NCI-H345 treated with DMSO at 0.1 percent for 48 hours (cell line): Measurements from ENCODE around the gene BRINP2.

ENCODE experiments used
- DNase-seq: peaks from one replicate; lab custom pipeline; 2025; ENCODE audit not compliant: unreplicated experiment; lab: John Stamatoyannopoulos, UW

Gene BRINP2

DNA sequence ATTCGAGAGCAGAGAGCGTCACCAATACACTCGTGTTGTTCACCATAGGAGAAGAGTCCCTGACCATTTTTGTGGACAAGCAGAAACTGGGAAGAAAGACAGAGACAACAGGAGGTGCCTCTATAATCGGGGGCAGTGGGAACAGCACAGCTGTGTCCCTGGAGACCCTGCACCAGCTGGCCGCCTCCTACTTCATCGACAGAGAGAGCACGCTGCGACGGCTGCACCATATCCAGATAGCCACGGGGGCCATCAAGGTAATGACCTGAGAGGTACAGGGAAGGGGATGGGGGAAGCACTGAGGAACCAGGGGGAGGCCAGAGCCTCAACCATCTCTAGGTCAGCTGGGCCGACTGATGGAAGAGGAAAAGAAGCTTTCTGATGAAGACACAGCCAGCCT, 86.4 kb downstream of the BRINP2 start:
- DNase-seq = no peak

DNA sequence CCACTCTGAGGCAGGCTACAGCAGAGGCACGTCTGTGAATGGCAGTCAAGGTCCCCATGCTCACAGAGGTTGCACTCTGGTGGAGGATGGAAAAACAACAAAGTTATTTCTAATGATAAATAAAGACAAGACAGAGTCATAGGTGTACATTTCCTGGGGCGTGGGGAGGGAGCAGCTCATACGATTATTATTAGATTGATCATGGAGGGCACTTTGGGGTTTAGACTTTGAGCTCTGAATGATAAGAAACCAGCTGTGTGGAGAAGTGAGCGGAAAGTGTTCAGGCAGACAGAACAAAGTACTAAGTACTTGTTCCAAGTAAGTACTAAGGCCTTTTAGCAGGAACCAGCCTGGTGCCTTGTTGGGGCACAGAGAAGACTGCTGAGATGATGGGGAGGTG, 86.8 kb downstream of the BRINP2 start:
- DNase-seq = no peak

DNA sequence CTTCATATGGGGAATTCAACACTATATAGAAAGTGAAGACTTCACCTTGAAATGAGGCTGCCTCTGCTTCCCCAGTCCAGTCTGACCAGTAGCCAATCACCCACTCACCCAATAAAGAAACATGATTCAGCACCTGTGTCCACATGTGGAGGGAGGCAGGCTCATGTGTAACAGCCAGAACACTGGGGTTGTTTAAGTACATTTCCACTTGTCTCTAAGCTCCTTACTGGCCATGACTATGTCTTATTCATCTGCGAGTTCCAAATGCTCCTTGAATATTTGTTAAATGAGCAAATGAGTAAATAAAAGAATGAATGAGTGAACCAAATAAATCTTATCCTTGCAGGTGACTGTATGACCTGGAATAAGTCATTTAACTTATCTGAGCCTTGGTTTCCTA, 100.1 kb downstream of the BRINP2 start:
- no peak for DNase-seq

DNA sequence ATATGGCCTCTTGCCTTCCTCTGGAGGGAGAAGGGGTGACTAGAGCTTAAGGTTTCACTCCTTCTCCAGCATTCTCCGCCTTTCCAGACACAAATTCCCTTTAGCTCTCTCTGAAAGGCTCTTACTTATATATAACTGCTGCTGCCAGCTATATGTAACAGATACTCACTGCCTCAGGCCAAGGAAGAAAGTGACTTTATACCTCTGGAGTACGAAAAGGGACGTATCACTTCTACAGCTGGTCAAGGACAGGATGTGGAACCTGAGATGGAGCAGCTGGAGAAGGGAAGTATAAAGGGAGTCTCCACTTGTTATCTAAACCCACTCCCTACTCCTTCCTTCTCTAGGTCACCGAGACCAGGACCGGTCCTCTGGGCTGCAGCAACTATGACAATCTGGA, 102.4 kb downstream of the BRINP2 start:
- DNase-seq = no peak

DNA sequence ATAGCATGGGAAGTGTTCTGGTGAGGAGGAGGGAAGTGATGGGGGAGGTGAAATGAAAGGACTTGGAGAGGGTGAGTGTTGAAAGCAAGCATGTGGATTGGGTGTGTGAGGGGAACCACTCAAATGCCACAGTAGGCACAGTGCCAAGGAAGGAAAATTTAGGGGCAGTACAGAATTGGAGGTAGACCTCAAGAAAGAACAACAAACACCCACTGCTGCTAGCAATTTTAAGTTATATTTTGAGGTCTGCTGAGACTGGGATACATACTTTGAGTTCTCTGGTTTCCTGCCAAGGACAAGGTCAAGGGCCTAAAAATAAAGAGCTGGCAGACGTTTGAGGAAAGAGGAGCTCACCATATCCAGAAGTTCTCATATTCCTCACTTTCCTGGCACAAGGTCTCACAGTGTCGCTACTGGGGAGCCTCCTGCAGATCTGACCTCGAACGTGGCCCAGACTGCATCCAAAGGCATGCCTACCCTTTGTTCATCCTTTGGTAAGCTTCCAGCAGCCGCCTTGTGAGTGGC, 104.0 kb downstream of the BRINP2 start:
- no peak for DNase-seq

DNA sequence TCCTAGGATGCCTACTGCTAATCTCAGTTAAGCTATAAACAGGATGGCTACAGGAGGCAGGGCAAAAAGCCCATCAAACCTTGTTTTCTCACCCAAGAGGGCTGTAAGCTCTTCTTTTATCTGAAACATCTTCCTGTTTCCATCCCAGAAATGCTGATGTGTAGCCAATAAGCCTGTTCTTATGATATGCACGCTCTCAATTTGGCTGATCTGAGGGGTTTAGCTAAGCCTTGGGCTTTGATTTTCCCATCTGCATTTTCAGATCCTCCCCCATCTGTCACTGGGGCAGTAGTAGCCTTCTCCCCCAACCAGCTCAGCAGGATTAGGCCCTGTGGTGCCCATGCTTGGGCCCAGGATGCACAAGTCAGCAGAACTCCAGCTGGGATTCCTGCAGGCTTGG, 105.0 kb downstream of the BRINP2 start:
- no peak for DNase-seq

DNA sequence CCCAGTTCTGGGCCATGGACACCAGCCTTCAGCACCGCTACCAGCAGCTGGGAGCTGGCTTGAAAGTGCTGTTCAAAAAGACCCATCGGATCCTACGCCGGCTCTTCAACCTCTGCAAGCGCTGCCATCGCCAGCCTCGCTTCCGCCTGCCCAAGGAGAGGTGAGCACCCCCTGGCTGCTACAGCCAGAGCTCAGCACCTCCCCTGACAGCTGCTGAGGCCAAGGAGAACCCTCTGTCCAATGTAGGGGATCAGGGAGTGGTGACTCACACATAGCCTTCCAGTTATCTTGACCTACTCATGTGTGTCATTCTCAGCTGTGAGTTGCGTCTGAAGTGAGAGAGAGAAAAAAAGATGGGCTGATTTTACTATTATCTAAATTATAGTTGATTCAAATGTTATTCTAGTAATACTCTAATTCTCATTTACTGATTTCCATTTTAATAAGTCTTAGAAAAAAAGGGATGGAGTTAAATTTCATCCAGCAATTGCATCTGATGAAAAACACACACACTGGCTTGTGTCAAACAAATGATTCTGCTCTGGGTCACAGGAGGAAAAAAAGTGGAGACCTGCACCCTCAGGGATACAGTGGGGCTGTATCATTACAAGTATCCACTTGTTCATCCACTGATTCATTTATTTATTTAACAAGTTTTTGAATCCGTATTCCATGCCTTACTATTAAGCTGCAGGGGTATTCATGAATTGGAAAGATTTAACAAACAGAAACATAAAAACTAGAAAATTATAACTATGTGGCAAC, 108.0 kb downstream of the BRINP2 start:
- DNase-seq = no peak

DNA sequence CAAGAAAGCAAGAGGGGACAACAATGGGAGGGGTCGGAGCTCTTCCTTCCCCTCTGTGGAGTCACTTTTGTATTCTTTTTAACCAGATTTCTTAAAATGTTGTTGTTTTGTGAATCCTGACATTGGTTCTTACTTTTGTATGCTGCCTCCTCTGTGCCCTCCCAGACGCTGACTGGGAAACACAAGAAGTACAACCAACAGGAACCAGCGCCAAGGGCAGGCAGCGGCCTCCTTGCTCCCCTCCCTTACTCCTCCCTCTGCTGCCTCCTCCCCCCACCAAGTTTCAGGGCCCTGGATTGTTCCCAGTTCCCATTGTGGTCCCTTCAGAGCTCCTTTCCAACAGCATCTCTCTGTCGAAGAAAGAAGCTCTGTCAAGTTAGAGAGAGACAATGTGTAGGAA, 111.1 kb downstream of the BRINP2 start:
- no peak for DNase-seq

DNA sequence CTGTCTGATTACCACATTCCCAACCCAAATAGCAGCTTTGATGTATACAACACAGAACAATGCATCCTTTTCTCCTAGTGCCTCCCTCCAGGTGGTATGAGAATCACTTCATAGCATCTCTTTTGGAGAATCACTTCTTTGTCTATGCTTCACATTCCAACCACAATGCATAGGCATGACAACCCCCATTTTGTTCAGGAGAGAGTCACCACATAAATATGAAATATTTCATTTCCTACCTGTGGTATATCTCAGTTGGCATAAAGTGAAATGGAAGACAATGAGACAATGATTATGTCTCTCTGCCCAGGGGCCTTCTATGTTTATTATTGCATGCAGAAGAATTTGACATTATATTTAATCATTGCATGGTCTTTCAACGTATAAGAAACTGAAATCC, 112.2 kb downstream of the BRINP2 start:
- no peak for DNase-seq

DNA sequence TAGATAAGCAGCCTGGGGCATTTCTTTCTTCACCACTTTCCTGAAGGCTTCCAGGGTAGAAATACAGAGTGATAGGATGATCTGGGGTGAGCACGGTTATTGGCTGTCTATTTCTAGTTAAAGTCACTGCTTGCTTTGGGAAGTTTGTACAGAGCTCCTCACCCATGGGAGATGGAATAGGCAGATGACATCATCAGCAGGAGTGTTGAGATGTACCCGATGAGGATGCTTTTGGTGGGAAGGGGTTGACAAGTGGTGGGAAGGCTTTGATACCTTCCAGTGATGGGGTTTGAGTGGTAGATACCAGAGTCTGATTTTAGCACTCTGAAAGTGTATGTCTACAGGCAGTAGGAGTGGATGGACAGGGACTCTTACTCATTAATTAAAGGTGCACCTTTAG, 112.6 kb downstream of the BRINP2 start:
- DNase-seq = no peak

DNA sequence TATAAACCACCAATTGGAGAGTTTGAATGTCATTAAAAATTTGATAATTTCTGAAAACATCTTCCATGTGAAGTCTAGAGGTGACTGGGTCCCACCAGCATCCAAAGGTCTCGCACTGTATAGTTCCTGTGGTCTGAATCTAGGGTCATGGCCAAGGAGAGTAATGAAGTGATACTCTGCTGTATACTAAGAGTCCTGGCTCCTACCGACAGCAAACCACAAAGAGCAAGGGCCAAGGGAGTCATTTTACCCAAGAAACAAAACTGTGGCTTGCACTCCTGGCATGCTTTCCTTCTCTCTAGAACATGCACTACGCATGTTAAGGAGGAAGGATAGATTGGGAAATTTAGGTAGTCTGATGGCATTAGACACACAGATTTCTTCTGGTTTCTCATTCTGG, 115.6 kb downstream of the BRINP2 start:
- DNase-seq = no peak

DNA sequence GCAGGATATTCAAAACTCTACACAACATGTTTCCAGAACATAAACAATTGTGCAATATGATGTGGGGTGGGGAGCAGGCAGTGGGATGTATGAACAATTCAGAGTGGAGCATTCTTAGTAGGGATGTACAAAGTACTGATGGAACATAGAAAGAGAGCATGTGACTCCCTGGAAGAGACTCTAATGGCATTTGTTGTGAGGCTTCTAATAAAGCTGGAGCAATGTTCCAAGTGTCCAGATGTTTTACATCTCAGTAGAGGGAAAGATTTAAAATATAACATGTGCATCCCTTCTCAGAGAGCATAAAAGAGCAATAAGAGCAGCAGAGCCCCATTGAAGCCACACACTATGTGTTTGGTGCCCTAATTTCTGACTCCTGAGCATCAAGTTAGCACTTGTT, 116.5 kb downstream of the BRINP2 start:
- DNase-seq = no peak

DNA sequence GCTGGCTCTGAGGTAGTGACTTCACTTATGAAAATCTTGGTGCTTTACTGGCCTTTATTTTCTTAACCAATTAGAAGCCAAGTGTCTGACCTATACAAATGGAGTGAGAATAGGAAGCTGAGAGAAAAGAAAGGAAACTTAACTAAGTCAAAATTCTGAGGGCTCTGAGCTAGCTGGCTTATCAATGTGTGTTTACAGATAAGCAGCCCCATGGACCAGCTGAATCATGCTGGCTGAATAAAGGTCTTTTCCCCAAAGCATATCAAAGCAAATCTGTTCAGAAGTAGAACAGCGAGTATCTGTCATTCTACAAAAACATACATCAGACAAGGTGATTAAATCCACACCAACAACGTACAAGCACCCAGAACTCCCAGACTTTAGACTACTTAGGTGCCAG, 117.2 kb downstream of the BRINP2 start:
- no peak for DNase-seq

DNA sequence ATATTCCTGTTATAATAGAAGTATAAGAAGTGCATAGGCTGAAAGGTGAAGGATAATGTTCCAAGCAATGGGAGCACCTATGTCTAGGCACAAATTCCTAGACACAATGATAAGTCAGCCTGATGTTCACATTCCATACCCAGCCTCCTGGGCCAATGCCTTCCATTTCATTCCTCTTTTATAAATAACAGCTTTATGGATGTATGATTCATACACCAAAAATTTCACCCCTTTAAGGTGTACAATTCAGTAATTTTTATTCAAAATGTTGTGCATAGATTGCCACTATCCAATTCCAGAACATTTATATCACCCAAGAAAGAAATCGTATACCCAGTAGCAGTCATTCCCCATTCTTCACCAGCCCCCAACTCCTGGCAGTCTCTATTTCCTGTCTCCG, 118.8 kb downstream of the BRINP2 start:
- no peak for DNase-seq

DNA sequence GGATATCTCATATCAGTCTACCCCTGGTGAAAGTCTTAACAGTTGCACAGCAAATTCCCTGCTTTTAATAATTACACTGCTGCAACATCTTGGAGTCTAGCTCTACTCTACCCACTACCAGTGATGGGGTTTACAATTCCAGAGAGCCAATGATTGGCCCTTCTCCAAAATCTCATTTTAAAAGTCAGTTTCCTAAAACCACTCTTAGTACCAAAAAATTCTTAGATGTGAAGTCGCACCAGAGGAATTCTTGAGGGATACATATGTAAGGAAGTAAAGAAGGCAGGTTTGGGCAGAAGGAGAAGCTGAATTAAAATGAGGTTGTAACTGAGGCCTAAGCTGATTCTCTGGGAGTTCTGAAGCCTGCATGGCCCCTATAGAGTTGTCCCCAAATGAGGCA, 129.7 kb downstream of the BRINP2 start:
- no peak for DNase-seq

DNA sequence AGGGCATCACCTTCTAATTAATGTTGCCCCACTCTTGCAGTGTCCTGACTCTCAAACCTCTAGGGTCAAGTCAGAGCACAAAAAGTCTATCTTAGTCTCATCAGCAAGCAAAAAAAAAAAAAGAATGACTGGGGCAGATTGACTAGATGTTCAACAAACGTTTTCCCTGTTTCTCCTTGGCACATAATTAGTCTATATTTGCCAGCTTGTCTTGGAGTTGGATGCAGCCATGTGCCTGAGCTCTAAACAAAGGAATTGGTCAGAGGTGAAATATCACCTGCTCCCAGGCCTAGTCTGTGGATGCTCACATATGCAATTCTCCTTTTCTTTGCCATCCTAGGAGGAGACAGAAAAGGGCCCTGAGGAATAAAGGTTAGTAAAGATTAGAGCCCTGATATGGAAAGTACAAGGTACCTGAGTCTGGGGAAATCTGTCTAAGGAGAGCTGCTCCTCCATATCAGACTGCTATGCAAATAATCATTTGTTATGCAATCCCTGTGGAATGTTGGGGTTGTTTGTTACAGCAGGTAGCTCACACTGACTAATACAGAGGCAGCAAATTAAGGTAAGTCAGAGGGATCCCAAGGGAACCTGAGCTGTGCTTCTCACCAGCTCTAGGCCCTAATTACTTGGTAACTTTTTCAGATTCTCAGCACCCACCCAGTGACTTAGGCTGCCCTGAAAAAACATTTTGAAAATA, 130.8 kb downstream of the BRINP2 start:
- no peak for DNase-seq

DNA sequence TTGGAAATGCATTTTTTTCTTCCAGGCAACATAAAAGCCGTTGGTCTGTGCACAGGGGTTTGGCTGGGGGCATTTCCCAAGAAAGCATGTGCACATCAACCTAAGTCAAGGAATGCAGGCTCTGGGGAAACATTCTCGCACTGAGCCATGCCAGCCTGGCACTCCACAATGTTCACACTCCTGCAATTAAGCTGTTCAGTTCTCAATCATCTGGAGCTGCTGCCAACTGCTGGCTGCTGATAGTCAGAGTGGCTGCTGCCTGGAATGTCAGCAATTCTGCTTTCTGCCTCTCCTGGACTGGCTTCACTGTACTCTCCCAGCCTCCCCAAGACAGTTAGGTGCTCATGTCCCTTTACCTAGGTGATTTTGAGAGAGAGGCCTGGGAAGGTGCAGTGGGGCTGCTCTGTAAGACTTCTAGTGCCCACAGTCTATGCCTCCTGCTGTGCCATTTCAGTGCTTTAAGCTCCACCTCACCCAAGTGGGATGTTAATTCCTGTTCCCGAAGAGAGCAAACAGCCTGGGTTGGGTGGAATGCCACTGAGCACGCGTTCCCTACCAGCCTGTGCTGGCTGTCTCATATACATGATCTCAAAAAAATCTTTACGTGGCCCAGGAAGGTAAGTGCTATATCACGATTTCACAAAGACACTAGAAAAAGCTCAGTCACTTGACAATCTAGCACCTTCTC, 131.7 kb downstream of the BRINP2 start:
- DNase-seq = no peak

DNA sequence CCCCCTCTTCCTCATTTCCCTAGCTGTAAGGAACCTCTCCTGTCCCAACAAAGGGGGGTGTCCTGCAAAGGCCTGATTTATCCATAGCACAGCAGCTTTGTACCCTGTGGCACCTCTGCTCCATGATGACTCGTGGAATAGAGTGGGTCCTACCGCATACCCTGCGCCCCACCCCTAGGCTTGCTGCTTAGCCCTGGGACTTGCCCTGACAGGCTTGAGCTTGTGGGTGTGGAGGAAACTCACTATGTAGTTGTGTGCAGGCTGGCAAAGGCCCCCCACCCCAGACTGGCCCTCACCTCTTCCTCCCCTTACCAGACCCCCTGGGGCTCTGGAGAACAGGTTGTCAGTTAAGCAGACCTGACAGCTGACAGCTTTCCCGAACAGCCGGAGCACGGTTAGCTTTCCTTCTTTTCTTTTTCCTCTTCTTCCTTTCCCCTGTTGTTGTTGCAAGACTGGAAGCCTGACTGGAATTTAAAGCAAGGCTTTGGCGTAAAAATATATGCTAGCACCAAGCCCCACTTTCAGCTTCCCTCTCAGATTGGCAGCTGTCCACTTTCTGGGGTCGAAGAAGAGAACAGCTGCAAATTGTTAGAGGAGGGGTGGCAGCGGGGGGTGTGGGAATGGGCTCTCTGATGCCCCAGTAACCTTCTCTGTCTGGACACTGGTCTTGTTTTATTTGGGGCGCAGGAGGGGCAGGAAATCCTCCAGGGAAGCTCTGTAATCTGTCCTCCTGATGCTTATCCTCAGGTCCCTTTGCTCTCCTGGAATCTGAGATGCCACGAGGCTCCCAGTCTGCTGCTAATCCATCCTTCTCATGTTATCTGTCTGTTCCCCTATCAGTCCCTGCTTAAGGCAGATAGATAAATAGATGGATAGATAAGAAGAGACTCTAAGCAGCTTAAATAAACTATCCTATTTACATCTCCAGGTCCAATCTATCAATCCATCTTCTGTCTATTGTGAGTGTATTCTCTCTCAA, 134.6 kb downstream of the BRINP2 start:
- DNase-seq = no peak

DNA sequence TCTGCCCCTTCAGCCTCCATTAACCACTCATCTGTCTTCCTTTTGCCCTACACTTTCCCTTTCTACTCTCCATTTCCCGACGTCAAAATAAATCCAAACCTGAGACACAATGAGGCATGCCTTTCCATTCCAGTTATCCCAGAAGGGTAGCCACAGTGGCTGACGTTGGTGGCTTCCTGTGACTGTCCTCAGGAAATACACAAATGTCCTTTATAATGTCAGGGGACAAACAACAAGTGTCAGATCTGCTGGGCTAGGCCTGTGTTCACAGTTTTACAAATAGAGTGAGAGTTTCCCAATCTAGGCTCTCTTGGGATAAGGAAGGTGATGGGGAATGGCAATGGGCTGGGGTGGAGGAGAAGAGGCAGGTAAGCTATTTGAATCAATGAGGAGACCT, 135.3 kb downstream of the BRINP2 start:
- DNase-seq = no peak

DNA sequence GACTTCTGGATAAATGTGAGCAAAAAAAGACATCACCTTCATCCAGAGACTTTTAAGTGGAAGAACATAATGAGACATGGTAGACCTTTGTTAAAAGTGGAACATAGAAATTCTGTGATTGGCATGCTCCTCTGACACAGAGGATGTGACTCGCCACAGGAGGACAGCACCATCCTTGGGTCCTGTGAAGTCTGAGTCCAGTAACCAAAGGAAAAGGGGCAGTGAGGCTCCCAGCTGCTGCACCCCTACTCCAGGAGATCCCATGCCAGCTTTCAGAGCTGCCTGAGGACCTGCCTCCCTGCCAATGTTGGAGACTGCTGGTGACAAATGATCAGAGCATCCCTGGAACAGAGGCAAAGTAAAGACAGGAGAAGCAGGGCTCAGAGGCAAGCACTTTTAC, 136.2 kb downstream of the BRINP2 start:
- DNase-seq = no peak

DNA sequence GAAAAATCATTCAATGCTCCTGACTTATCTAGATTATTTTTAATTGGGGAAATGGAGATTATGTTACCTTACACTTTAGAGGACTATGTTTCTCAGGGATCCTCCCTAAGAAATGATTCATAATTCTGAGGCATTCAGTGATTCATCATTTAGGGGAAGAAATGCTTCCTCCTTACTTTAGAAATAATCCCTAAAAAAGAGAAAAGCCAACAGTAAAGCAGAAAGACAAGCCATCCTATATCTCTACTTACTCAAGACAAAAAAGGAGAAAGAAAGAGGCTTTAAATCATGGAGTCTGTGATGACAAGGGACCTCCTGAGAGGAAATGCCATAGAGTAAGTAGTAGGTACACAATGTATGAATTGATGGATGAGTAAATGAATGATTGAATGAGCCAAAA, 137.0 kb downstream of the BRINP2 start:
- DNase-seq = no peak
